Gastroesophageal sphincter (tissue), 4 donors: ENCODE measurements around the gene EFL1. TPM values are rescaled to one million over a fixed set of nuclear protein-coding genes. Genes with fewer than 3 reads are reported as not detected.

Experiments used
- ATAC-seq: fragments of 150-250 bp; one replicate; pipeline ENCODE4 v1.9.1; 2016; ENCODE audit warnings: mild to moderate bottlenecking, moderate library complexity
- H3K27ac ChIP-seq, 4 donors: fragments of 200-600 bp; sonication (generic) in 3 of 4; 1 replicate in 3 of 4; 2 replicates in 1 of 4; pipeline ENCODE4 v1.5.1; 2016 to 2019
- H3K27me3 ChIP-seq: fragments of 200-600 bp; sonication (generic); one replicate; pipeline ENCODE4 v1.5.1; 2019
- H3K36me3 ChIP-seq, 2 donors: fragments of 200-600 bp; sonication (generic); one replicate each; pipeline ENCODE4 v1.5.1; 2019; ENCODE audit warnings: control low read depth in 1 of 2
- H3K4me1 ChIP-seq, 3 donors: fragments of 200-600 bp; sonication (generic); 1 replicate in 2 of 3; 2 replicates in 1 of 3; pipeline ENCODE4 v1.5.1; 2016 to 2019; ENCODE audit warnings: control low read depth in 2 of 3
- H3K4me3 ChIP-seq, 2 donors: fragments of 200-600 bp; sonication (generic); one replicate each; pipeline ENCODE4 v1.5.1; 2019; ENCODE audit warnings: mild to moderate bottlenecking in 1 of 2, moderate library complexity in 1 of 2
- H3K9me3 ChIP-seq, 3 donors: fragments of 200-600 bp; sonication (generic); one replicate each; pipeline ENCODE4 v1.5.1; 2017 to 2019; ENCODE audit warnings: control low read depth in 2 of 3
- CTCF ChIP-seq, 4 experiments: fragments of 200-600 bp in 2 of 4; fragments of 450-650 bp in 2 of 4; sonication (generic) in 1 of 4; IDR thresholded peaks; one replicate each; pipeline ENCODE4 v1.5.1; 2017 to 2019; ENCODE audit warnings: antibody characterized with exemption in 4 of 4, mild to moderate bottlenecking in 2 of 4, moderate library complexity in 2 of 4
- EP300 ChIP-seq: sonication (generic); formaldehyde crosslinking; IDR thresholded peaks from one replicate; pipeline ENCODE4 v1.6.1; 2017; ENCODE audit warnings: antibody characterized with exemption, mild to moderate bottlenecking
- POLR2A ChIP-seq, 2 donors: fragments of 450-650 bp; IDR thresholded peaks; one replicate each; pipeline ENCODE4 v1.6.1; 2017; ENCODE audit warnings: antibody characterized with exemption in 2 of 2, mild to moderate bottlenecking in 2 of 2, moderate library complexity in 1 of 2
- POLR2AphosphoS5 ChIP-seq: sonication (generic); formaldehyde crosslinking; IDR thresholded peaks from one replicate; pipeline ENCODE4 v1.6.1; 2017; ENCODE audit warnings: antibody characterized with exemption
- WGBS, 2 donors: methylation state at CpG; one replicate each; pipeline ENCODE4 v1.1.5; 2018; ENCODE audit warnings: low coverage in 1 of 2; 5-methylcytosine and 5-hydroxymethylcytosine counted together
- small RNA-seq, 4 donors: library from RNA; depleted of rRNA; stranded (forward); fragments of <200 nt; gene quantifications; one replicate each; pipeline ENCODE3, GENCODE V24; 2016
- total RNA-seq, 4 donors: library from RNA; depleted of rRNA; stranded (reverse); fragments of >200 nt; gene quantifications; one replicate each; pipeline ENCODE4 v1.1.0, GENCODE V29; 2016

EFL1 gene
- total RNA-seq, 4 donors from 2014 or later: 12.1 to 17.7 (median 15.5) TPM

- Histone ChIP-seq H3K9me3 (peaks cover 0 to 4% (median 0%) of the 10 kb centered on the region in 3 donors), H3K27ac (no peak overlapping the region), H3K4me1 (no peaks in the 10 kb centered on the region), H3K36me3 (no peaks in the 10 kb centered on the region), H3K4me3 (no peak overlapping the region), H3K27me3 (peaks cover 13% of the 10 kb centered on the region)
- 83 to 90% methylated on average over 2 to 4 of the region's 14 CpGs for WGBS, 2 donors
- ATAC-seq: no peak
- no peak for TF ChIP-seq POLR2AphosphoS5
- no peak for TF ChIP-seq POLR2A (IDR thresholded peaks at IDR 0.05)
- TF ChIP-seq CTCF (IDR thresholded peaks at IDR 0.05): no peak
- no peak for TF ChIP-seq EP300
Observed at GRCh38 chr15:82081914-82082762, 180.4 kb downstream of the EFL1 start.

- Histone ChIP-seq H3K27me3 (peaks cover 17% of the 10 kb centered on the region), H3K27ac (no peak overlapping the region), H3K9me3 (peaks cover 0 to 4% (median 0%) of the 10 kb centered on the region in 3 donors), H3K4me3 (no peak overlapping the region), H3K4me1 (no peaks in the 10 kb centered on the region), H3K36me3 (no peaks in the 10 kb centered on the region)
- ATAC-seq: no peak
- 80 to 87% methylated on average over 3 to 4 of the region's 6 CpGs for WGBS, 2 donors
- TF ChIP-seq CTCF (IDR thresholded peaks at IDR 0.05) (no peak), POLR2AphosphoS5 (no peak), POLR2A (IDR thresholded peaks at IDR 0.05) (no peak), EP300 (no peak)
Observed at GRCh38 chr15:82080774-82081173, 181.8 kb downstream of the EFL1 start.

Small RNA genes lying within 50 kb of the gene (small RNA-seq; reads per million reads assigned to genes)
- gene RNU1-77P: 0 reads per million in 4 donors

Other genes with a start within 250 kb of the EFL1 start
- gene MEX3B, start 216.7 kb downstream of the EFL1 start, total RNA-seq: 1 to 10 TPM; 1.2 to 4.4 (median 2.2) TPM
- gene SAXO2, start 84 bp upstream of the EFL1 start, total RNA-seq: 1 to 10 TPM in 1 of 4 donors, under 1 TPM in 3; 0.12 to 9.0 (median 0.50) TPM
- gene GOLGA6L10, start 86.7 kb upstream of the EFL1 start, total RNA-seq: 1 to 10 TPM in 1 of 4 donors, under 1 TPM in 3; 0.15 to 1.2 (median 0.87) TPM
- 1 to 10 TPM; 1.4 to 6.7 (median 2.6) TPM for gene GOLGA6L9, start 167.1 kb upstream of the EFL1 start, total RNA-seq